ENCODE data around the gene C9orf40.

C9orf40 gene, protein sequence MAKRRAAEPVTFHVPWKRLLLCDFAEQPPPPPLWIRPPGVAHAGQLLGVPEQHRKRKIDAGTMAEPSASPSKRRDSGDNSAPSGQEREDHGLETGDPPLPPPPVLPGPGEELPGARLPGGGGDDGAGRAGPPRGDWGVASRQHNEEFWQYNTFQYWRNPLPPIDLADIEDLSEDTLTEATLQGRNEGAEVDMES

DNA sequence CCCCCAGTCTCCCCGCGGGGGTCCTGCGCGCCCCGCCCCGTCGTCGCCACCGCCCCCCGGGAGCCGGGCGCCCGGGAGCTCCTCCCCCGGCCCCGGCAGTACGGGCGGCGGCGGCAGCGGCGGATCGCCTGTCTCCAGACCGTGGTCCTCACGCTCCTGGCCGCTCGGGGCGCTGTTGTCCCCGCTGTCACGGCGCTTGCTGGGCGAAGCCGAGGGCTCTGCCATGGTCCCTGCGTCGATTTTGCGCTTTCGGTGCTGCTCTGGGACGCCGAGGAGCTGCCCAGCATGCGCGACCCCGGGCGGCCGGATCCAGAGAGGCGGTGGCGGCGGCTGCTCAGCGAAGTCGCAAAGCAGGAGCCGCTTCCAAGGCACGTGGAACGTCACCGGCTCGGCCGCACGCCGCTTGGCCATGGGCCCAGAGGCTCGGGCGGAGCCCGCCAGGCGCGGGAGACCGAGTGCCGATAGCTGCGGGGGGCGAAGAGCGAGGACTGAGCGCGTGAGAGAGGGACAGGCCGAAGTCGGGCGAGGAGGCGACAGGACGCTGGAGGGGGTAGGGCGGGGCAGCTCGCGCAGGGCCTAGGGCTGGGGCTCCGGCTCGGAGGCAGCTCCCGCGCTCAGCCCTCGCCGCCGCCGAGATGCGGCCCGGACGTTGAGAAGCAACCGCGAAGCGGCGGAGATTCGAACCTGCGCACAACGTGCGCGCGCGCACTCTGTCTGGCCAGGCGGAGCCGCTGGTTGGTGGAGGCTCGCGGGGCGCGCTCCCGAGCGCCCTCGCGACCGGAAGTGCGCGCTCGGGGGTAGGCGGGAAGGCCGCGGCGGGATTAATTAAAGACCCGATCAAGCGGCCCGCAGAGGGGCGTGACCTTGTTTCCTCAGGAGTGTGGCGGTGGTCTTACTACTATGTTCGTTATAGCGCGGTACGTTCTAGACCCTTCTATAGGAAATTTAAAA, at the start of gene C9orf40:
Gene C9orf40, minus strand, starts transcription at position 712 of the 951 bp plus-strand sequence. Its CDS starts 301 bp downstream, at position 411.
- DNase-seq (ENCODE audit: low read depth, low spot score) = peak; percentile 93

DNA sequence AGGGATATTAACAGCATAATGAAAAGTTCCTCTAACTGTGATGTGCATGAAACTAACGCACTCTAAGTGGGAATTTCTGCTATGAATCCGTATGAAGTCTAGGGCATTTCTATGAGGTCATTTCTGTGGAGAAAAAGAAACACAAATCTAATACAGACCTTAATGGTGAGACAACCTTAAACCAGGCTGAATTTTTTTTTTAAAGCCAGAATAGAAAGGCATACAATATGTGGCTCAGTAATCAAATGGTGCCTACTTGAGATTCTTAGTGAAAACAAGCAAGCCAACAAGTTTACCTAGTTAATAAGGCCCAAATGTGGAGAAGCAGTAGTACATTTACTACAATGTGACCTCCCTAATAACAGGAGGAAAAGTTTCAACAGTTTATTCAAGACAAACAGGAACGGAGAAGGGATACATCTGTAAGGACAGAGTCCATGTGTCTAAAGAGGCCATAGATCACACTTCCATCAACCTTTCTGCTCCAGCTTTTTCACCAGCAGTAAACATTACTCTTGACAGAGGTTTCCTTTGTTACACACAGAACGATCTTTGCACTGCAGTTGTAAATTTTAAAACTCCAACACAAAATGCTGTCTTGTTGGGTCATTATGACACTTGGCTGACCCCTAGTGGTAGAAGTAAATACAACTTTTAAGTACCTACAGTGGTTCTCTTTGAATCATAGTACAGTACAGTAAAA, 49.2 kb upstream of the C9orf40 start:
- peak; percentile 20 for DNase-seq (ENCODE audit: low read depth, low spot score)

DNA sequence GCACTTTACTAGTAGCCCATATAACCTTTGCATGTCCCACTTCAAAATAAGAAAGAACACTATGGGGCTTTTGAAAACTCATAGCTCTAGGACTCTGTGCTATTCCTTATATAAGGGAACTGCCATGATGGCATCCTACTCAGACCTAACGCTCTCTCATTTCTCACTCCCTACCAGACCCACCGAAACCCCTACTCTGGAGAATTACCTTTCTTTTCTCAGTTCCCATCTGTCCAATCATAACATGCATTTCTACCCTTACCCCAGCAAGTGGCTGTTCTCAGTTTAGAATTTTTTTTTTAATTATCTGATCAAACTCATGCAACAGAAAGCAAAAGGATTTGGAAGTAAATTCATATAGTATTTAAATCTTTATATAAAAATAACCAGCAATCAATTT, 48.1 kb upstream of the C9orf40 start:
- no peak for DNase-seq (ENCODE audit: low read depth, low spot score)

DNA sequence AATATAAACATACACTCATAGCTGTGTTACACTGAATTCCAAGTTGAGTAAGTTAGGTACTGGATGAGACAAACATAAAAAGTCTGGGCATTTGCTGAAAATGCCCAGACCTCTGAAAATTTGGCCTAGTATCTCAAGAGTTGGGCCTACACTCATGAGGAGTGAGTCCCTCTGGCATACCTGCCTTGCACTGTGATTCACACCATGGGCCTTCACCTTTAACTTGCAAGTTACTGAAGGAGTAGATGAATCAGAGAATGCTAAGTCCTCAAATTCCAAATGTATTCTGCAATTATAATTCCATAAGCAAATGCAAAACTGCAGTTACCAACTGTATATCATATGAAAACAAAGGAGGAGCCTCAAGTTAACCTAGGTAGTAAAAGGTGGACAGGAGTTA, 32.3 kb upstream of the C9orf40 start:
- no peak for DNase-seq (ENCODE audit: low read depth, low spot score)

DNA sequence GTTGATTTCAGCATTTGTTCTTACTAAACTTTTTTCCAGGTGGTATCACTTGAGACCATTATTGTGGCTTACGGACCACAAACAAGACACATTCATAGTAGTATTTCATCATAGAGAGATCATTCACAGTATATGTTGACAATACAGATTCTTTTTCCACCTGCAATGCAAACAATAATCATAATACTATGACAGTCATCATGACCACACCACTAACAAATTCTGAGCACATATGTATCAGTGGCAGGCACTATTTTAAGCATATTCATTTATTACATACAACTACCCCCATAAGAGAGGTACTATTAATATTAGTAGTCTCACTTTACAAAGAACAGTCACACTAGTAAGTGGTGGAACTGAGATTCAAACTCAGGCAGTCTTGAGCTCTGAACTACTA, 31.0 kb upstream of the C9orf40 start:
- no peak for DNase-seq (ENCODE audit: low read depth, low spot score)

DNA sequence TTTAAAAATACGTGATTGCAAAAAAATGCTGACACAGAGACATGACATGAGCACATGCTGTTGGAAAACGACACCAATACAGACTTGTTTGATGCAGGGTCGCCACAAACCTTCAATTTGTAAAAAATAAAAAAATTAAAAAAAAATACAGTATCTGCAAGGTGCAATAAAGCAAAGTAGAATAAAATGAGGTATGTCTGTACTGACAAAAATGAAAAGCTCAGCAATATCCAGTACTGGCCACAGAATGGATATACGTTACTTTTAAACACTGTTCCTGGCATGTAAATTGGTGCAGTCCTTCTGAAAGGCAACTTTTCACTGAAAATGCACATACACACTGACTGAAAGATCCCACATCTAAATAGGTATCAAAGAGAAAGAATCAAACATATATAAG, 27.1 kb upstream of the C9orf40 start:
- DNase-seq (ENCODE audit: low read depth, low spot score) = no peak

DNA sequence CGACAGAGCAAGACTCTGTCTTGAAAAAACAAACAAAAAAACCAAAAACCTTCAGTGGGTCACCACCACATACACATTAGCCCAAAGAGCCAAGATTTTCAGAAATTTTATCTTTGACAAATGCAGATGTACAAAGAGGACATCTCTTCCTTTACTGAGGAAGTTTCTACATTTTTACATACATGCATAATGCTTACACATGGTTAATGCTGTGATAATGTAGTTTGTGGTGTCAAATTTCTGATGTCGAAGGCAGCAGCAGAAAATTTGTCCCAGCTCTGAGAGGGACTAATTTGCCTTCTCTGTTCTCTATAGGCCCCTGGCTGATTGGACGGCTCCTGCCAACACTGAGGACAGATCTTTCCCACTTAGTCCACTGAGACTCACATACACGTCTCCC, 24.6 kb upstream of the C9orf40 start:
- no peak for DNase-seq (ENCODE audit: low read depth, low spot score)

DNA sequence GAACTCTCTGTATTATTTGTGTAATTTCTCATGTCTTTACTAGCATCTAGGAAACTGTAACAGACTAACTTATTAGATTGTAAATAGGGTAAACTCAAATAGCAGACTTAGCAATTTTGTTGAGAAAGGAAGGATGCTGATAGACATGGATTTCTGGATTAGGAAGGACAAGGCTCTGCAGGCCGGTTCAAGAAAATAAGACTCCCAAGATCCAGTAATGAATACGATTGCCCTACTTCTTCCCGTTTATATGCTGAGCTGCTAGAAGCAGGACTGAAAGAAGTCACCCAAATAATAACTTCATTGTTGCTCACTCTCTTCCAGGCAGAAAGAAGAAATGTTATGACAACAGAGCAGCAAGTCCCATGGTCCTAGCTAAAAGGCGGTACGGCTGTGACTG, 22.8 kb upstream of the C9orf40 start:
- no peak for DNase-seq (ENCODE audit: low read depth, low spot score)

DNA sequence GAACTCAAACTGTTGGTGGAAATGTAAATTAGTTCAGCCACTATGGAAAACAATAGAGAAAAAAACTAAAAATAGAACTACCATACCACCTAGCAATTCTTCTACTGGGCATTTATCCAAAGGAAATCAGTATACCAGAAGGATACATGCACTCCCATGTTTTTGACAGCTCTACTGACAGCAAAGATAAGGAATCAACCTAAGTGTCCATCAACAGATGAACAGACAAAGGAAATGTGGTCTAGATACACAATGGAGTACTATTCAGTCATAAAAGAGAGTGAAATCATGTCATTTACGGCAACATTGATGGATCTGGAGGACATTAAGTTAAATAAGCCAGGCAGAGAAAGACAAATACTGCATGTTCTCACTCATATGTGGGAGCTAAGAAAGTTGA, 21.8 kb upstream of the C9orf40 start:
- no peak for DNase-seq (ENCODE audit: low read depth, low spot score)

DNA sequence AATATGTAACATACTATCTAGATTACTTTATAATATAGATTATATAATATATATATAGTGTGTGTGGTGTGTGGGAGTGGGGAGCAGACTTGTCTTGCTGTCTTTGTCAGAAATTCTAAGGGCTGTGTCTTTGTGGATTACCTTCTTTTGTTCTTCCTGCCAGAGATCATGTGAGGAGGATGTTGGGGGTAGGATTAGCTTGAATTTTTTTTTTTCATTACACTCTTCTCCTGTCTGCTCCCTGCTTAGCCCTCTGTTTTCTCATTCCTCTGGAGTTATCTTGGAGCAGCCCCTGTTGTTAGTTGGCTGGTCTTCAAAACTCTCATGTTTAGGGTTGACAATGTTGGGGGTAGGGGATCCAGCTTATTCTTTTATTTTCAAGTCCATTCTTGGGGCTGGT, 21.0 kb upstream of the C9orf40 start:
- DNase-seq (ENCODE audit: low read depth, low spot score) = no peak

DNA sequence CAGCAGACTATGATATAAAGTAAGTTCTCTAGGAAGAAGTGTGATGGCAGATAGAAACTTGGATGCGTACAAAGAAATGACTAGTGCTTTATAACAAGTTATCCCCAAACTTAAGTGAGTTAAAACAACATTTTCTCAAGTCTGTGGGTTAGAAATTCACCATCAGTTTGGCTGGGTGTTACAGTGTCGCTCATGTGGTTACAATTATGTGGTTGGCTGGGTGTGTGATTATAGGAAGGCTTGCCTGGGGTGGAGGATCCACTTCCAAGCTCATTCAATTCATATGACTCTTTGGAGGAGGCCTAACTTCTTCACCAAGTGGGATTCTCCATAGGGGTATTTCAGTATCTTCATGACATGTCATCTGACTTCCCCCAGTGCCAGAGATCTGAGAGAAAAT, 10.3 kb upstream of the C9orf40 start:
- no peak for DNase-seq (ENCODE audit: low read depth, low spot score)

DNA sequence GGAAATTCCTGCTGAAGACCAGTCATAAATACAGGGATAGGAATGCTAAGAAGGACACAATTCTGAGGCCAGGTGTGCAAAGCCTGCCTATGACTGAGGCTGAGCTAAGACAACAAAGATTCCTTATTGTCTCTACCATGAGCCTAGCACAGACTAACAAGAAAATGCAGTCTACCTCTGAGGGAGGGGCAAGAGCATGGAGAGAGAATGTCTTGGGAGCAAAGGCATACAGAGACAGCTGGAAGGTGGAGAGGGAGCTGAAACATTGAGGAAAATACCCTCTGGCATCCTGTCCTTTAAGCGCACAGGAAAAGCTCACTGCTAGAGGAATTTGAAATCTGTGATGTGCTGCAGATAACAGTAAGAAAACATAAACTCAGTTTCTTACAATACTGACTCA, 8.8 kb upstream of the C9orf40 start:
- DNase-seq (ENCODE audit: low read depth, low spot score) = no peak

DNA sequence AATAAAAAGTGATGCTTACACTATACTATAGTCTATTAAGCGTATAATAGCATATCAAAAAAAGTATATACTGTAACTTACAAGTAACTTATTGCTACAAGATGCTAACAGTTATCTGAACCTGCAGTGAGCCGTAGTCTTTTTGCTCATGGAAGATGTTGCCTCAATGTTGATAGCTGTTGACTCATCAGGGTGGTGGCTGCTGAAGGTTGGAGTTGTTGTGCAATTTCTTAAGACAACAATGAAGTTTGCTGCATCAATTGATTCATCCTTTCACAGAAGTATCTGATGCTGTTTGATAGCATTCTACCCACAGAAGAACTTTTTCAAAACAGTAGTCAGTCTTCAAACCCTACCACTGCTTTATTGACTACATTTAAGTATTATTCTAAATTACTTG, 7.8 kb upstream of the C9orf40 start:
- no peak for DNase-seq (ENCODE audit: low read depth, low spot score)

DNA sequence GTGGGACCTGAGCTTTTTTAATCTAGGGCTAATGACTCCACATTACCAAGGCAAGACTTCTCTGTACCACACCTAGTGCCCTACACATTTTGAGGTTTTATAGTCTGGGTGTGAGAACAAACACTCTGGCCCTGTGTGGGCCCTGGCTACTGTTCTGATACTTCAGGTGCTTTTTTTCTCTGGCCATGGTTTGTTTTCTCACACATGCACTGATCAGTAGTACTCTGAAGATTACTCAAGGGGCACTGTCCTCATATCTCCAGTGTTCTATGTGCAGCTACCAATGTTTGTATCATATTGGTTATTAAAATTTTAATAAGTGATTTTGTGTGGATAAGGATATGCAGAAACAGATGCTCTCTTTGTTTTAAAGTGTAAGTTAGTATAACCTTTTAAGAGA, 5.9 kb upstream of the C9orf40 start:
- DNase-seq (ENCODE audit: low read depth, low spot score) = no peak

DNA sequence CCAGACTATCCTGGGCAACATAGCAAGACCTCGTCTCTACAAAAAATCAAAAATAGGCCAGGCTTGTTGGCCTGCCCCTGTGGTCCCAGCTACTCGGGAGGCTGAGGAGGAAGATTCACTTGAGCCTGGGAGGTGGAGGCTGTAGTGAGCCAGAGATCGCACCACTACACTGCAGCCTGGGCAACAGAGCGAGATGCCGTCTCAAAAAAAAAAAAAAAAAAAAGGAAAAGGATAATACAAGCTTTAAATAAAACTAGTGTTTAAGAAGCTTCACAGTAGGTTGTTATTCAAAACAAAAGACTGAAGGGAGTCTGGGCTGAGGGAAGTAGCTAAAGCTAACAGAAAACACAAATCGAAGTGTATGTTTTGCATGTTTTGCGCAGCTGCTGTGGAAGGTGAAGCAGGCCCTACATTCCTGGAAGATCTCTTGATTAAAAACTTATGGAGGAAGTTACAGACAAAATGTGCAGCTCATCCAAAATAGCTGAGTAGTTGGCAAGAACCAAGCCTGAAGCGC, 581 bp upstream of the C9orf40 start:
- no peak for DNase-seq (ENCODE audit: low read depth, low spot score)

DNA sequence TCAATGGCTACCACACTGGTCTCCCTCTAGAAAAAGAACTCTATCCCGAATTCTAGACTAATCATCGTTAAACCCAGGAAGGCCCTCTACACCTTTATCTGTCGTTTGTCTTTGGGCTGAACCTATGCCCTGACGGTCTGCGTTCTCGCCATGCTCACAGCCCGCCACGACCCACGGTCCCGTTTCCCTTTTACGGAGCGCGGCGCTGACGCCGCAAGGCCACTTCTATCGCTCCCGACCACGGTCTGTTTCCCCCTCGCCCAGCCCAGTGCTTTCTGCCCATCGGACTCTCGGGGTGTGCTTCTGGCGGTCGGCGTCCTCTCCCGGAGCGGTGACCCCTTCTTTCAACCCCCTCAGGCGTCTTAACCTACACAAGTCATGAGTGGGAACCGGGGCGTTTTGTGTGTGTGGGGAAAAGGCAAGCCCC, 974 bp downstream of the C9orf40 start:
- peak; percentile 52 for DNase-seq (ENCODE audit: low read depth, low spot score)

DNA sequence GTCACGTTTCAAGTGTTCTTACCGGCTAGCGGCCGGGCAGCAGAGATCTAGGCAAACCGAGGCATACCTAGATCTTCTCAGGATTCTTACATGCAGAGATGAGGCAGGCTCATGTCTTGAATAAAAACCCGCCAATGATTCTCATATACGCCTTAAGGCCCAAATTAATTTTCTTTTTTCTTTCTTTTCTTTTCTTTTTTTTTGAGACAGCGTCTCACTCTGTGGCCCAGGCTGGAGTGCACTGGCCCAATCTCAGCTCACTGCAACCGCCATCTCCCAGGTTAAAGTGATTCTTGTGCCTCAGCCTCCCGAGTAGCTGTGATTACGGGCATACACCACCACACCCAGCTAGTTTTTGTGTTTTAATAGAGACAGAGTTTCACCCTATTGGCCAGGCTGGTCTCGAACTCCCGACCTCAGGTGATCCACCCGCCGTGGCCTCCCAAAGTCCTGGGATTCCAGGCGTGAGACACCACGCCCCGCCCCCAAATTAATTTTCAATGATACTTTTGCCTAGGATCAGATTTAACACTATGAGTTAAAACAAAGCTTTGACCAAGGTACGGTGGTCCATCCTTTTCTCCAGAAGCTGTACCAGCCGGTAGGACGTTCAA, 1.5 kb downstream of the C9orf40 start:
- no peak for DNase-seq (ENCODE audit: low read depth, low spot score)

DNA sequence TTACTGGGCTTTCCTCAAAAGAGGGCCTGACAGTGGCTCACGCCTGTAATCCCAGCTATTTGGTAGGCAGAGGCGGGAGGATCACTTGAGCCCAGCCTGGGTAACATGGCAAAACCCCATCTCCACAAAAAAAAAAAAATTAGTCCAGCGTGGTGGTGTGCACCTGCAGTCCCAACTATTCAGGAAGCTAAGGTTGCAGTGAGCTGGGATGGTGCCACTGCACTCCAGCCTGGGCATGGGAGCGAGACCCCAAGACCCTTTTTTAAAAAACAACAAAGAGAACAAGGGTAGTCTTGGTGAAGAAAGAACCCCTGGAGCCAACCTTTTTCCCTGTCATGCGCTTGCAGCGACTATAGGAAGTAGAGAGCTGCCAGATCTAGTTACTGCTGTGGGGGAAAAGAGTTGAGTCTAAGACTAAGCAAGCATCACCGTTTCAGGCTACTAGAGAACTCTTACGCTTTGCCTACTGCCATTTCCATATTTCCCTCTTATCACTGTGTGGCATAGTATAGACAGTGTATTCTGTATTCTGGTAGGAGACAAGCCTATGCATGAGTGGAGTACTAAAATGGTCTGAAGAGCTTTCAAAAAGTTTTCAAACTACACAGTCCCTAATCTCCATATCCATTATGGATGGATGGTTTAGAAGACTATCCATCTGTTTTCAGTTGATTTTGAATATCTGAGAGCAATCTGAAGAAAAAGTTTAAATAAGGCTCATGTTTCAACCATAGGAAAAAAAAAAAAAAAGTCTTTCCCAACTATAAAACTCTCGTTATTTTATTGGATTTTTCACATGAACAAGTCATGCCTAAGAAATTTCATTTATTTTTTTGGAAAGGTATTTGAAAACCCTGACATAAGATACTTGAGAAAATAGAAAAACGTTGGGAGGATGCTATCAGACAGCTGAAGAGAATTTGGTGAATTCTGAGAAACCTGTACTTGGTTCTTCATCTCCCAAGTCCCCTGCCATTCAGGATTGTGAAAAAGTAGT, 2.6 kb downstream of the C9orf40 start:
- DNase-seq (ENCODE audit: low read depth, low spot score) = no peak

DNA sequence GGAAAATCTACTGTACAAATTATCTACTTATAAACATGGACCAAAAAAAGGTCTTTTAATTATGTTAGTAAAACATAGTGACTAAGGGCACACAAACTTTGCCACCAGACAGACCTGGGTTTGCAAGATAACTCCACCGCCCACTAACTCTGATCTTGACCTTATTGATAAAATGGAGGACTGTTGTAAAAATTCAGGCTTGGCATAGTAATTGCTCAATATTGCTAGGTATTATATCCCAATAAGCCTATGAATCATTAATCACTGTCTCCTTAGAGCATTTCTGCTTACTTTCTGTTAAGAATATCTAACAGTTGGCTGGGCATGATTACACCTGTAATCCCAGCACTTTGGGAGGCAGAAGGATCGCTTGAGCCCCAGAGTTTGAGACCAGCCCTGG, 3.8 kb downstream of the C9orf40 start:
- no peak for DNase-seq (ENCODE audit: low read depth, low spot score)

DNA sequence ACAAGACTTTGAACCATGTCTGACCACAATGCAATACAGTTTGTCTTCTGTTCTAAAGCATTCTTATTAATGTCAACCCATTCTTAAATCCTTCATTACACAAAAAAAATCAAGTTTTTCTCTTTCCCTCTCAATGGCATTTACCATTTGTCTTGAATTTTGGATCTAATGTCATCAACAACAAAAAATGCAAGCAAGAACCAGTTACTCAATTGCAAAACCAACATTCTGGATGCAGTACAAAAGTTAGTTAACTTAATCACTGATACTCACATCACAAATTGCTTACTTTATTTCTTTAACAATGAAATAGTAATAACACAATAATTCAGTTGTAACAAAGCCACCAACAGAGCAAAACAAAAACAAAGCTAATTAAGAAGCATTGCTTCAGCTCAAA, 6.0 kb downstream of the C9orf40 start:
- no peak for DNase-seq (ENCODE audit: low read depth, low spot score)

DNA sequence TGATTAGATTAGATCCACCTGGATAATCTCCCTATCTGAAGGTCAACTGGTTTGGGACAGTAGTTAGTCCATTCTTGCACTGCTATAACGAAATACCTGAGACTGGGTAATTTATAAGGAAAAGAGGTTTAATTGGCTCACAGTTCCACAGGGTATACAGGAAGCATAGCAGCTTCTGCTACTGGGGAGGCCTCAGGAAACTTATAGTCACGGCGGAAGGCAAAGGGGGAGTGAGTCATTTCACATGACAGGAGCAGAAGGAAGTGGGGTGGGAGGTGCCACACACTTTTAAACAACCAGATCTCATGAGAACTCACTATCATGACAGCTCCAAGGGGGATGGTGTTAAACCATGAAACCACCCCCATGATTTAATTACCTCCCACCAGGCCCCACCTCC, 9.9 kb downstream of the C9orf40 start:
- DNase-seq (ENCODE audit: low read depth, low spot score) = no peak
